GM12891 (cell line): ENCODE measurements around the gene GGNBP2.

Experiments used
- POLR2A ChIP-seq: IDR thresholded peaks from 2 replicates; pipeline ENCODE4 v1.6.1; 2011; ENCODE audit warnings: low read depth, low read length, control low read depth
- POLR2AphosphoS5 ChIP-seq: IDR thresholded peaks from 2 replicates; pipeline ENCODE4 v1.6.1; 2011; ENCODE audit warnings: low read depth, low read length, control low read depth

DNA sequence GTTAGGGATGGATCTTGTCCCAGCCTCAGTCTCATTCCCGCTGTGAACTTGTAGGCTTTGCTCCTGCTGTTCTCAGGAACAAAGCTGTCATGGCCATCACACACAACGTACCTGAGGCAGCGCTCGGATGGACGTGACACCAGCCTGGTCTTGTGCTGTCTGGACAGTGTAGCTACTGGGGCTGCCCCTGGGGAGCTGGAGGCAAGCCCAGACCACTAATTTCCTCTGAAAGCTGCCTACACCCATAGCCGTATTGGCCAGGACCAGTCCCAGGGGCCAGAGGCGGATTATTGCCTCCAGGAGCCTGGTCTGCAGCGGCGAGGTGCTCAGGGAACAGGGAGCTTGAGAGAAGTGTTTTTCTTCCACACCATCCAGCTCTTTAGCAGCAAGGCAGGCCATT, 46.6 kb upstream of the GGNBP2 start:
- TF ChIP-seq POLR2A (no peak), POLR2AphosphoS5 (no peak)
